ENCODE measurements around the gene GRIN3A. TPM values are rescaled to one million over a fixed set of nuclear protein-coding genes. Genes with fewer than 3 reads are reported as not detected.

The GRIN3A gene
- total RNA-seq, 1 donor from 2014 or later, result 0.24 TPM

- DNase-seq (no peak), ATAC-seq (no peak)
- no peaks in the 10 kb centered on the region for H3K36me3 ChIP-seq
- no peaks in the 10 kb centered on the region for H3K27me3 ChIP-seq (ENCODE audit: low read depth)
- intact Hi-C loops (cut with DNase I), result no loop called here
- no peak overlapping the region for H3K4me3 ChIP-seq
- no peaks in the 10 kb centered on the region for H3K4me1 ChIP-seq
- no peak for TF ChIP-seq CTCF (IDR thresholded peaks at IDR 0.05)
- H3K27ac ChIP-seq, result no peak overlapping the region
- H3K9me3 ChIP-seq, result no peaks in the 10 kb centered on the region
Observed at GRCh38 chr9:101628173-101628572, 110.3 kb downstream of the GRIN3A start.

DNA sequence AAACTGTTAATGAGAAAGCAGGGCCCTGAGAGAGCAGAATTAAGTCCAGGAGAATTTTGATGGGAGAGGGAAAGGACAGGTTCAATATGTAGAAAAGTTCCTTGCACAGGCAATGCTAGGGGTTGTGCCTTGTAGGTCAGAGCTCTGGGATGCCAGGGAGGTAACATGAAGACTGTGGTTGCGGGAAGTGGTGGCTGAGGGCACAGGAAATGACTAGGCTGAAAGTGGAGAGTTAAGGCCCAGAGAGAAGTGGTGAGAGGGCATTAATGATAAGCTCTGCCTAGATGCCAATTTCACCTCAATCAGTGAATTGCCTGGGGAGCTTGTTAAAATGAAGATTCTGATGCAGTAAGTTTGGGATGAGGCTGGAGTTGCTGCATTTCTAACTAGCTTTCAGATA, 112.2 kb downstream of the GRIN3A start:
- Histone ChIP-seq H3K4me1 (no peaks in the 10 kb centered on the region), H3K9me3 (no peaks in the 10 kb centered on the region), H3K27me3 (ENCODE audit: low read depth) (no peaks in the 10 kb centered on the region), H3K36me3 (no peaks in the 10 kb centered on the region), H3K27ac (no peak overlapping the region), H3K4me3 (no peak overlapping the region)
- no peak for DNase-seq
- ATAC-seq, result no peak
- TF ChIP-seq CTCF (IDR thresholded peaks at IDR 0.05), result no peak
- intact Hi-C loops (cut with DNase I), result no loop called here

- H3K9me3 ChIP-seq, result no peaks in the 10 kb centered on the region
Observed at GRCh38 chr9:101625876-101626275, 112.6 kb downstream of the GRIN3A start.

GRCh38 chr9:101620452-101620851, 118.0 kb downstream of the GRIN3A start:
- no peak overlapping the region for H3K4me3 ChIP-seq
- intact Hi-C loops (cut with DNase I), result no loop called here
- no peaks in the 10 kb centered on the region for H3K27me3 ChIP-seq (ENCODE audit: low read depth)
- ATAC-seq (no peak), DNase-seq (no peak)
- no peak for TF ChIP-seq CTCF (IDR thresholded peaks at IDR 0.05)
- no peak overlapping the region for H3K27ac ChIP-seq
- no peaks in the 10 kb centered on the region for H3K36me3 ChIP-seq
- no peaks in the 10 kb centered on the region for H3K9me3 ChIP-seq
- H3K4me1 ChIP-seq, result no peaks in the 10 kb centered on the region

More at GRCh38 chr9:101625876-101626275, 112.6 kb downstream of the GRIN3A start:
- Histone ChIP-seq H3K27ac (no peak overlapping the region), H3K27me3 (ENCODE audit: low read depth) (no peaks in the 10 kb centered on the region), H3K4me3 (no peak overlapping the region), H3K4me1 (no peaks in the 10 kb centered on the region), H3K36me3 (no peaks in the 10 kb centered on the region)
- no peak for DNase-seq
- intact Hi-C loops (cut with DNase I), result no loop called here
- no peak for ATAC-seq
- no peak for TF ChIP-seq CTCF (IDR thresholded peaks at IDR 0.05)

GRCh38 chr9:101618698-101619097, 119.7 kb downstream of the GRIN3A start:
- Histone ChIP-seq H3K9me3 (no peaks in the 10 kb centered on the region), H3K4me1 (no peaks in the 10 kb centered on the region), H3K36me3 (no peaks in the 10 kb centered on the region), H3K4me3 (no peak overlapping the region), H3K27ac (no peak overlapping the region), H3K27me3 (ENCODE audit: low read depth) (no peaks in the 10 kb centered on the region)
- TF ChIP-seq CTCF (IDR thresholded peaks at IDR 0.05), result no peak
- DNase-seq (no peak), ATAC-seq (no peak)
- intact Hi-C loops (cut with DNase I), result no loop called here

DNA sequence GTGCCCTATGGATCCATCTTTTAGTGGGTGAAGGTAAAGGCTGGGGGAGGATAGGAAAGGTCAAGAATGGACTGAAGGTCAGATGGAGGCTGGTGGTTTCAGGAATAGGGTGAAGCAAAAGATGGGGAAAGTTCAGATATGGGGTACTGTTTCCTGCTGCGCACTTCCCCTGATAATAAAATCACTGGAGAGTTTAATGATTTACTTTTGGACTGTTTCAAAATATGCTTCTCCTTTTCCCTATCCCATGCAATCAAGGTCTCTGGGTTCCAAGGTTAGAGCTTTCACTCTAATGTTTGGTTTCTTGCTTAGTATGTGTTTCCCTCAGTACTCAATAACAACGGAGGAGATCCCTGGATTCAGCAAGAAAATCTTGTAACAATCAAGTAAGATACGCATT, 132.9 kb downstream of the GRIN3A start:
- no peak for TF ChIP-seq CTCF (IDR thresholded peaks at IDR 0.05)
- no peak overlapping the region for H3K4me3 ChIP-seq
- no peak overlapping the region for H3K27ac ChIP-seq
- H3K27me3 ChIP-seq (ENCODE audit: low read depth), result no peaks in the 10 kb centered on the region
- no peaks in the 10 kb centered on the region for H3K9me3 ChIP-seq
- ATAC-seq, result no peak
- intact Hi-C loops (cut with DNase I), result no loop called here
- DNase-seq, result no peak
- no peaks in the 10 kb centered on the region for H3K36me3 ChIP-seq
- H3K4me1 ChIP-seq, result no peaks in the 10 kb centered on the region
